ENCODE data around the gene EPHA4. TPM values are rescaled to one million over a fixed set of nuclear protein-coding genes. Genes with fewer than 3 reads are reported as not detected.

EPHA4 gene
- total RNA-seq, 1 donor from 2014 or later = 16.8 TPM

GRCh38 chr2:221535824-221536223 is 36.3 kb downstream of the EPHA4 start:
- peaks cover 7% of the 10 kb centered on the region for H3K4me1 Mint-ChIP-seq (ENCODE audit: unreplicated experiment)
- peaks cover 2% of the 10 kb centered on the region for H3K36me3 Mint-ChIP-seq (ENCODE audit: unreplicated experiment)
- DNase-seq (ENCODE audit: extremely low spot score, unreplicated experiment) = no peak
- H3K4me3 Mint-ChIP-seq (ENCODE audit: unreplicated experiment) = no peak overlapping the region
- H3K27ac Mint-ChIP-seq (ENCODE audit: unreplicated experiment) = no peak overlapping the region
- TF ChIP-seq CTCF (IDR thresholded peaks at IDR 0.05) = no peak
- no peaks in the 10 kb centered on the region for H3K27me3 Mint-ChIP-seq (ENCODE audit: unreplicated experiment)
- no peaks in the 10 kb centered on the region for H3K9me3 Mint-ChIP-seq (ENCODE audit: unreplicated experiment)

DNA sequence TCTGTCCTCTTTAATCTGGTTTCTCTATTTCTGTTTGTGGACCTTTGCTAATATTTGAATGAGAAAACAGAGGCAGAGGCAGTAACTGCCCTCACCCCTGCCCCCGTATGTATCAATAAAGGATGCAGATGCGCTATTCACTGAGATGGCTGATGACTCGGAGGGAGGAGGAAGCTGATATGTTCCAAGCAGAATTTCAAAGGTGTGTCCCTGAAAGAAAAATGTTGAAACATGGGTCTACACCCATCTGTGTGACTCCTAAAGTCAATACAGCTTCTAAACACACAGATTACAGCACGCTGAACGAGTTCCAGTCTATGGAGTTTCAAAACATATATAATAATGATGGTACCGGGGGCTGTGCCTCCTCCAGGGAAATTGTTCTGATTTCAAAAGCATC is 38.8 kb downstream of the EPHA4 start:
- no peak for DNase-seq (ENCODE audit: extremely low spot score, unreplicated experiment)
- Mint-ChIP-seq H3K36me3 (ENCODE audit: unreplicated experiment) (peaks cover 2% of the 10 kb centered on the region), H3K27me3 (ENCODE audit: unreplicated experiment) (no peaks in the 10 kb centered on the region), H3K9me3 (ENCODE audit: unreplicated experiment) (no peaks in the 10 kb centered on the region), H3K4me3 (ENCODE audit: unreplicated experiment) (no peak overlapping the region), H3K27ac (ENCODE audit: unreplicated experiment) (no peak overlapping the region), H3K4me1 (ENCODE audit: unreplicated experiment) (peaks cover 23% of the 10 kb centered on the region)
- no peak for TF ChIP-seq CTCF (IDR thresholded peaks at IDR 0.05)

- H3K36me3 Mint-ChIP-seq (ENCODE audit: unreplicated experiment) = peaks cover 2% of the 10 kb centered on the region
- H3K27me3 Mint-ChIP-seq (ENCODE audit: unreplicated experiment) = no peaks in the 10 kb centered on the region
- no peaks in the 10 kb centered on the region for H3K9me3 Mint-ChIP-seq (ENCODE audit: unreplicated experiment)
- no peak overlapping the region for H3K27ac Mint-ChIP-seq (ENCODE audit: unreplicated experiment)
- no peak overlapping the region for H3K4me3 Mint-ChIP-seq (ENCODE audit: unreplicated experiment)
- TF ChIP-seq CTCF (IDR thresholded peaks at IDR 0.05) = no peak
- no peak for DNase-seq (ENCODE audit: extremely low spot score, unreplicated experiment)
- H3K4me1 Mint-ChIP-seq (ENCODE audit: unreplicated experiment) = peaks cover 24% of the 10 kb centered on the region
Measured at GRCh38 chr2:221532641-221533040, 39.5 kb downstream of the EPHA4 start.

GRCh38 chr2:221530653-221531037 is 41.5 kb downstream of the EPHA4 start:
- H3K27me3 Mint-ChIP-seq (ENCODE audit: unreplicated experiment) = no peaks in the 10 kb centered on the region
- H3K27ac Mint-ChIP-seq (ENCODE audit: unreplicated experiment) = no peak overlapping the region
- no peak overlapping the region for H3K4me3 Mint-ChIP-seq (ENCODE audit: unreplicated experiment)
- TF ChIP-seq CTCF (IDR thresholded peaks at IDR 0.05) = no peak
- H3K9me3 Mint-ChIP-seq (ENCODE audit: unreplicated experiment) = no peaks in the 10 kb centered on the region
- H3K4me1 Mint-ChIP-seq (ENCODE audit: unreplicated experiment) = peaks cover 25% of the 10 kb centered on the region
- no peak for DNase-seq (ENCODE audit: extremely low spot score, unreplicated experiment)
- H3K36me3 Mint-ChIP-seq (ENCODE audit: unreplicated experiment) = no peaks in the 10 kb centered on the region

DNA sequence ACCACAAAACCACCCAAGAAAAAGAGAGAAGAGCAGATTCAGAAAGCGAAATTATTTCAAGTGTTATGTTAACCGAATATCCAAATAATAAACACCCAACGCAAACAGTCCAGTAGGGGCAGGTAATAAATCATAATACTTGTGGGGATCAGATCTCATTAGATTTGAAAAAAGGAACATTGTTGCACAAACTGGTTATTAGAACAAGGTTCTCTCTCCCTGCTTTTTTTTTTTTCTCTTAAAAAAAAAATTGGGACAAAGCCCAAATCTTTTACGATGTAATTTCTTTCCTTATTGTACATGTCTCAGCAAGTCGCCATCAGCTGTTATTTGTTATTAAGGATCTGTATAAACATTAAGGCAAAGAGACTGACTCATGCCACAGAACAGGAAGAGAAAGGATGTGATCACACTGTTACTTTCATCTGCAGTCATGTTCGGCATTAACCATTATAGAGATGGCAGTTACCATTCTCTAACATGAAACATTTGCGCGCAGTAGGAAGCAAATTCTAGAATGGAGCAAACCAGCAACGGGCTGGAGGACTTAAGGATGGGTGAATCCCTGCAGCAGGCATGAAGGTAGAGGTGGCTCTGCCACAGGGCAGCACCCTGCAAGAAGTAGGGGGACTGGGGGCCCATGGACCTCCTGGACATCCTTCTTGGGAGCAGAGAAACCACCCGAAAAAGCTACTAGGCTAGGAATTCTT is 42.0 kb downstream of the EPHA4 start:
- DNase-seq (ENCODE audit: extremely low spot score, unreplicated experiment) = no peak
- Mint-ChIP-seq H3K4me1 (ENCODE audit: unreplicated experiment) (peaks cover 25% of the 10 kb centered on the region), H3K27ac (ENCODE audit: unreplicated experiment) (no peak overlapping the region), H3K9me3 (ENCODE audit: unreplicated experiment) (no peaks in the 10 kb centered on the region), H3K36me3 (ENCODE audit: unreplicated experiment) (no peaks in the 10 kb centered on the region), H3K27me3 (ENCODE audit: unreplicated experiment) (no peaks in the 10 kb centered on the region), H3K4me3 (ENCODE audit: unreplicated experiment) (peak overlapping the region; percentile 26)
- no peak for TF ChIP-seq CTCF (IDR thresholded peaks at IDR 0.05)

Measured in osteocyte (in vitro differentiated cells).